ENCODE results near the gene PHOSPHO1. TPM values are rescaled to one million over a fixed set of nuclear protein-coding genes. Genes with fewer than 3 reads are reported as not detected.

Gene PHOSPHO1
- total RNA-seq, 2 experiments from 2014 or later, result not detected

- POLR2A ChIA-PET, result interaction anchor here (0.5 to 1.2 kb wide), 5 partner anchors 9 to 1548 kb away, joined by 3 to 7 read pairs (median 4); no protein-coding TSS in a partner anchor
- CTCF ChIA-PET, result interaction anchor here (0.8 to 9.8 kb wide), 8 partner anchors 9 to 171 kb away, joined by 3 to 62 read pairs (median 5); no protein-coding TSS in a partner anchor
These were observed 6.2 kb downstream of the PHOSPHO1 start for GRCh38 chr17:49224198-49224996.

- ChIA-PET POLR2A (interaction anchor here (0.5 to 1.2 kb wide), 5 partner anchors 9 to 1547 kb away, joined by 3 to 7 read pairs (median 4); no protein-coding TSS in a partner anchor), CTCF (interaction anchor here (0.8 to 9.8 kb wide), 8 partner anchors 9 to 172 kb away, joined by 3 to 62 read pairs (median 5); no protein-coding TSS in a partner anchor)
These were observed 6.9 kb downstream of the PHOSPHO1 start for GRCh38 chr17:49223517-49224197.

GRCh38 chr17:49223168-49223516, 7.4 kb downstream of the PHOSPHO1 start:
- ChIA-PET POLR2A (no interaction called here), CTCF (interaction anchor here (0.7 to 9.8 kb wide), 5 partner anchors 11 to 145 kb away, joined by 3 to 62 read pairs (median 5); no protein-coding TSS in a partner anchor)

GRCh38 chr17:49219987-49220386, 10.6 kb downstream of the PHOSPHO1 start:
- CTCF ChIA-PET, result interaction anchor here (1.9 kb wide), 1 partner anchor 39 kb away, joined by 4 read pairs; no protein-coding TSS in a partner anchor
- POLR2A ChIA-PET, result no interaction called here

- POLR2A ChIA-PET, result interaction anchor here (0.6 to 2.1 kb wide), 5 partner anchors 10 to 519 kb away, joined by 3 to 17 read pairs (median 5); partner anchors contain the start of genes ABI3 and GNGT2
- CTCF ChIA-PET, result interaction anchor here (0.7 to 2.5 kb wide), 6 partner anchors 8 to 38 kb away, joined by 3 to 14 read pairs (median 4); partner anchors contain the start of gene PHOSPHO1
These were observed 11.4 kb downstream of the PHOSPHO1 start for GRCh38 chr17:49218941-49219913.

GRCh38 chr17:49217651-49218413, 12.8 kb downstream of the PHOSPHO1 start:
- CTCF ChIA-PET, result interaction anchor here (0.6 to 2.5 kb wide), 6 partner anchors 8 to 272 kb away, joined by 4 to 14 read pairs (median 4); no protein-coding TSS in a partner anchor
- POLR2A ChIA-PET, result interaction anchor here (1.1 to 2.1 kb wide), 3 partner anchors 8 to 26 kb away, joined by 4 to 17 read pairs (median 5); partner anchors contain the start of genes ABI3 and GNGT2

GRCh38 chr17:49216953-49217650, 13.5 kb downstream of the PHOSPHO1 start:
- POLR2A ChIA-PET, result interaction anchor here (2.1 kb wide), 1 partner anchor 8 kb away, joined by 17 read pairs; the partner anchor contains the start of genes ABI3 and GNGT2
- CTCF ChIA-PET, result interaction anchor here (1.0 to 2.5 kb wide), 5 partner anchors 8 to 26 kb away, joined by 4 to 14 read pairs (median 5); no protein-coding TSS in a partner anchor

- POLR2A ChIA-PET, result no interaction called here
- CTCF ChIA-PET, result interaction anchor here (0.7 to 1.6 kb wide), 3 partner anchors 10 to 36 kb away, joined by 3 to 5 read pairs (median 4); no protein-coding TSS in a partner anchor
These were observed 14.1 kb downstream of the PHOSPHO1 start for GRCh38 chr17:49216482-49216881.

GRCh38 chr17:49214676-49215360, 15.8 kb downstream of the PHOSPHO1 start:
- ChIA-PET CTCF (interaction anchor here (0.6 to 2.2 kb wide), 6 partner anchors 9 to 299 kb away, joined by 3 to 7 read pairs (median 4); no protein-coding TSS in a partner anchor), POLR2A (interaction anchor here (0.7 to 1.1 kb wide), 2 partner anchors 9 to 1198 kb away, joined by 4 read pairs; no protein-coding TSS in a partner anchor)

- CTCF ChIA-PET, result interaction anchor here (2.2 to 2.4 kb wide), 2 partner anchors 11 to 13 kb away, joined by 7 to 10 read pairs; no protein-coding TSS in a partner anchor
- POLR2A ChIA-PET, result no interaction called here
These were observed 16.7 kb downstream of the PHOSPHO1 start for GRCh38 chr17:49213847-49214246.

- ChIA-PET CTCF (interaction anchor here (1.8 to 2.4 kb wide), 2 partner anchors 9 to 11 kb away, joined by 5 to 10 read pairs; no protein-coding TSS in a partner anchor), POLR2A (no interaction called here)
These were observed 17.2 kb downstream of the PHOSPHO1 start for GRCh38 chr17:49213399-49213798.

- ChIA-PET CTCF (interaction anchor here (0.7 to 1.9 kb wide), 3 partner anchors 12 to 30 kb away, joined by 3 to 5 read pairs (median 4); no protein-coding TSS in a partner anchor), POLR2A (interaction anchor here (1.0 to 2.7 kb wide), 5 partner anchors 8 to 151 kb away, joined by 3 to 17 read pairs (median 5); partner anchors contain the start of gene ZNF652)
These were observed 20.2 kb downstream of the PHOSPHO1 start, which contains the start of the genes ABI3 and GNGT2 for GRCh38 chr17:49210158-49211029. TSS of gene ABI3 (plus strand) at chr17:49210707. CDS start at chr17:49210725, 18 bp downstream. TSS of gene GNGT2 (minus strand) at chr17:49210574. CDS start at chr17:49207422, 3,152 bp downstream.

GRCh38 chr17:49209061-49209571, 21.5 kb downstream of the PHOSPHO1 start:
- ChIA-PET CTCF (interaction anchor here (0.6 to 1.5 kb wide), 9 partner anchors 9 to 82 kb away, joined by 3 to 8 read pairs (median 4); no protein-coding TSS in a partner anchor), POLR2A (interaction anchor here (0.5 to 2.7 kb wide), 8 partner anchors 9 to 152 kb away, joined by 3 to 17 read pairs (median 3); partner anchors contain the start of gene ZNF652)

- ChIA-PET POLR2A (no interaction called here), CTCF (interaction anchor here (0.8 to 1.3 kb wide), 2 partner anchors 14 to 23 kb away, joined by 3 to 4 read pairs; no protein-coding TSS in a partner anchor)
These were observed 26.1 kb downstream of the PHOSPHO1 start for GRCh38 chr17:49204516-49204915.

Measured in activated CD8-positive, alpha-beta memory T cell treated with anti-CD3 and anti-CD28 coated beads for 36 hours (primary cell).